Measurements from ENCODE around the gene KIF6. TPM values are rescaled to one million over a fixed set of nuclear protein-coding genes. Genes with fewer than 3 reads are reported as not detected.

Gene KIF6
- total and polyA plus RNA-seq, 5 donors: 0.25 to 1.4 (median 0.43) TPM

DNA sequence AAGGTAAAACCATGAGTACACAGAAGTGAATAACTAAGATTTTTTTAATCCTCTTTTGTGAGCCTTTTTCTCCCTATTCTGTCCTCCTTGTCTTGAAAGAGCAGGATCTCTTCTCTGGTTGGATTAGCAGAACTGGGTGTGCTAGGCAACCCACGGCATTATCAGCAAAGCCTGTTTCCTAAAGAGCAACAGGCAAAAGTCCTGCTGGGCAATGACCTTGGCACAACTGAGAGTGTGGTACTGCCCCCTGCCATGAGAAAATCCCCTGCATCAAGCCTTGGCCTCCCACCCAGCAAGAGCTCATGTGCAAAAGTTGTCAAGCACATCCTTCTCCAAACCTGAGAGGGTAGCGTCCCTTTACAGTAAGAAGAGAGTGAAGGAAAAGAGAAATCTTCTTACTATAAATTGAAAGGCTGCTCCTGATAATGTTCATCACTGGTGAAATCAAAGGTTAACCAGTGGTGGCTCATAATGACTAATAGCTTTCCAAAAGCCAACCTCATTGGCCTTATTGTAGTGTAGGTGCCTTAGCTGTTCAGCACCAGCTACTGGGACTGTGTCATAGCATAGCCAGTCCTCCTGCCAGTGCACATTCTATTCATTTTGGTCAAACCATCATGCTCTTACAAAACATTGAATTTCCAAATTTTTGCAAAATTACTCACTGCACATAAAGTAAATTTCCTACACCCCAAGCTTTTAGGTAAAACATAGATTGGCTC, 17.1 kb downstream of the KIF6 start:
- Histone ChIP-seq H3K4me3 (ENCODE audit: low read length) (no peak overlapping the region), H3K4me1 (ENCODE audit: control insufficient read depth, insufficient read depth, low read length) (no peaks in the 10 kb centered on the region), H3K27ac (ENCODE audit: low read length) (no peak overlapping the region), H3K27me3 (ENCODE audit: control insufficient read depth, insufficient read depth) (no peaks in the 10 kb centered on the region), H3K9me3 (ENCODE audit: control insufficient read depth, low read length) (no peaks in the 10 kb centered on the region)
- DNase-seq: no peak
- 80% methylated on average over 2 of the region's 2 CpGs for WGBS
- no peak for ATAC-seq
- intact Hi-C loops (cut with DNase I): no loop called here

DNA sequence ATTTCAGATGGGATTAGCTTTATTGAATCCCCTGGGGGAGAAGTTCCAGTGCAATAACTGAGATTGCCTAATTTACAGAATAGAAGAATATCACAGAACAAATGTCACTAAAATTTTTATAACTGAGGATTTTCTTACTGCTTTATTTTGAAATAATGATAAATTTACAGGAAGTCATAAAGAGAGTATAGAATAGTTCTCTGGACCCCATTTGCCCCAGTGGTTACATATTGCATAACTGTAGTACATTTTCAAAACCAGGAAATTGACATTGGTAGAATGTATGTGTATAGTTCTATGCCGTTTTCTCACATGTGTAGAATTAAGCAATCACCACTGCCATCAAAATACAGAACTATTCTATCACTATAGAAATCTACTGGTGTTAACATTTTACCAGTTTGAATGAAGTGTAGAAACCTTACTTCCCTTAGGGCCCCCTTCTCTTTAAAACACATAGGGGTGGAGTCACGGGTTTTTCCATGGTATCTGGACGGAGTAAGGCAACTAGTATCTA, 18.3 kb downstream of the KIF6 start:
- 60% methylated on average over 3 of the region's 3 CpGs for WGBS

GRCh38 chr6:39702265-39702664, 22.9 kb downstream of the KIF6 start:
- H3K4me1 ChIP-seq (ENCODE audit: control insufficient read depth, insufficient read depth, low read length): no peaks in the 10 kb centered on the region
- ATAC-seq (no peak), DNase-seq (no peak)
- no peak overlapping the region for H3K27ac ChIP-seq (ENCODE audit: low read length)
- no peak overlapping the region for H3K4me3 ChIP-seq (ENCODE audit: low read length)
- no peaks in the 10 kb centered on the region for H3K9me3 ChIP-seq (ENCODE audit: control insufficient read depth, low read length)
- intact Hi-C loops (cut with DNase I): no loop called here
- no peaks in the 10 kb centered on the region for H3K27me3 ChIP-seq (ENCODE audit: control insufficient read depth, insufficient read depth)
- 59% methylated on average over 4 of the region's 4 CpGs for WGBS

More for the DNA sequence above, 18.3 kb downstream of the KIF6 start:
- no peak overlapping the region for H3K4me3 ChIP-seq (ENCODE audit: low read length)
- no peaks in the 10 kb centered on the region for H3K9me3 ChIP-seq (ENCODE audit: control insufficient read depth, low read length)
- no peak overlapping the region for H3K27ac ChIP-seq (ENCODE audit: low read length)
- DNase-seq (no peak), ATAC-seq (no peak)
- intact Hi-C loops (cut with DNase I): no loop called here
- H3K27me3 ChIP-seq (ENCODE audit: control insufficient read depth, insufficient read depth): no peaks in the 10 kb centered on the region
- H3K4me1 ChIP-seq (ENCODE audit: control insufficient read depth, insufficient read depth, low read length): no peaks in the 10 kb centered on the region

DNA sequence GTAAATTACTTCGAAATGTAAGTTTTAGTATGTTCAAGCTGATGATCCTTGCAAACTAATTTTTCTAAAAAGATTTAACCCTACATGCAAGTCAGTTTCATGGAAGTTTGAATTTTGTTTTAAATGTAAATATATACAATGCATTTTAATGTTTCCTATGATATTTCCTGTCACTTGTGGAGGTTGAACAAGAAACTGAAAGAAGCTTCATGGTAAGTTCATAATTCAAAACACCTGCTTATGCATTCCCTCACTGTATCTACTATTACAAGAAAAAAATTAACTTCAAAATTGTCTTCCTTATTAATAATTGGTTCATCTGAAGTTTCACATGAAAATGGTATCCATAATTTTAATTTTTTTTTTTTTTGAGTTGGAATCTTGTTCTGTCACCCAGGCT, 24.8 kb downstream of the KIF6 start:
- no peaks in the 10 kb centered on the region for H3K4me1 ChIP-seq (ENCODE audit: control insufficient read depth, insufficient read depth, low read length)
- 41% methylated on average over 1 of the region's 1 CpG for WGBS
- intact Hi-C loops (cut with DNase I): no loop called here

GRCh38 chr6:39698789-39699188, 26.4 kb downstream of the KIF6 start:
- no peak overlapping the region for H3K4me3 ChIP-seq (ENCODE audit: low read length)
- no peaks in the 10 kb centered on the region for H3K4me1 ChIP-seq (ENCODE audit: control insufficient read depth, insufficient read depth, low read length)
- H3K9me3 ChIP-seq (ENCODE audit: control insufficient read depth, low read length): no peaks in the 10 kb centered on the region
- no peak overlapping the region for H3K27ac ChIP-seq (ENCODE audit: low read length)
- 98% methylated on average over 1 of the region's 1 CpG for WGBS
- intact Hi-C loops (cut with DNase I): no loop called here
- H3K27me3 ChIP-seq (ENCODE audit: control insufficient read depth, insufficient read depth): no peaks in the 10 kb centered on the region
- DNase-seq (no peak), ATAC-seq (no peak)

More for the DNA sequence above, 24.8 kb downstream of the KIF6 start:
- no peak overlapping the region for H3K4me3 ChIP-seq (ENCODE audit: low read length)
- ATAC-seq: no peak
- H3K9me3 ChIP-seq (ENCODE audit: control insufficient read depth, low read length): no peaks in the 10 kb centered on the region
- no peak for DNase-seq
- H3K27me3 ChIP-seq (ENCODE audit: control insufficient read depth, insufficient read depth): no peaks in the 10 kb centered on the region
- H3K27ac ChIP-seq (ENCODE audit: low read length): no peak overlapping the region

DNA sequence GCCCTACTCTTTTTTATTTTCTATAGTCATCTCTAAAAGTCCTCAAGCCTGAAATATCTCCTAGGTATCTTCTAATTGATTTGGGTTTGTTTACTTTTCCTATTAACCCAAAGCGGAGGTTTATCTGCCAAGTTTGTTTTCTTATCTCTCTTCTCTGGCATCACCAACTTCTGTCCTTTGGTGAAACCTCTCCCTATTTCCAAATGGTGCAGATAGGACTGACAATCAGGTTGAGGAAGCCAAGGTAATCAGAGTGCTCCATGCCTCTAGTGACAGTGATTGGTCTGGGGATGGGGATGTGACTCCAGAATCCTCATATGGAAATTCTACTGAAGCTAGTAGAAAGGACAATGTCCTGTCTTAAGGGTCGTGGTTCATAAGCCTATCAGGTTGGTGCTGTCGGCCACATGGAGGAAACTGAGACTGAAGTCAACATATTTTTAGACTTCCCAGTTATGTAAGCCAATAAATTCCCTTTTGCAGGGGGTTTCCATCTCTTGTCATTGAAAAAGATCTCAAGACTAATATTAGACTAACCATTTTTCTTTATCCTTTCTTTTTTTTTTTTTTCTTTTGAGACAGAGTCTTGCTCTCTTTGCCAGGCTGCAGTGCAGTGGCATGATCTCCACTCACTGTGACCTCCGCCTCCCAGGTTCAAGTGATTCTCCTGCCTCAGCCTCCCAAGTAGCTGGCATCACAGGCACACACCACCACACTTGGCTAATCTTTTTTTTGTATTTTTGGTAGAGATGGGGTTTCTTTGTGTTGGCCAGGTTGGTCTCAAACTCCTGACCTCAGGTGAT, 28.0 kb downstream of the KIF6 start:
- ATAC-seq: no peak
- WGBS: 72% methylated on average over 4 of the region's 4 CpGs
- H3K4me1 ChIP-seq (ENCODE audit: control insufficient read depth, insufficient read depth, low read length): no peaks in the 10 kb centered on the region
- H3K27me3 ChIP-seq (ENCODE audit: control insufficient read depth, insufficient read depth): no peaks in the 10 kb centered on the region
- DNase-seq: no peak
- no peak overlapping the region for H3K4me3 ChIP-seq (ENCODE audit: low read length)
- intact Hi-C loops (cut with DNase I): no loop called here
- H3K9me3 ChIP-seq (ENCODE audit: control insufficient read depth, low read length): no peaks in the 10 kb centered on the region
- H3K27ac ChIP-seq (ENCODE audit: low read length): no peak overlapping the region

GRCh38 chr6:39695447-39695846, 29.8 kb downstream of the KIF6 start:
- no peak for ATAC-seq
- no peak overlapping the region for H3K27ac ChIP-seq (ENCODE audit: low read length)

DNA sequence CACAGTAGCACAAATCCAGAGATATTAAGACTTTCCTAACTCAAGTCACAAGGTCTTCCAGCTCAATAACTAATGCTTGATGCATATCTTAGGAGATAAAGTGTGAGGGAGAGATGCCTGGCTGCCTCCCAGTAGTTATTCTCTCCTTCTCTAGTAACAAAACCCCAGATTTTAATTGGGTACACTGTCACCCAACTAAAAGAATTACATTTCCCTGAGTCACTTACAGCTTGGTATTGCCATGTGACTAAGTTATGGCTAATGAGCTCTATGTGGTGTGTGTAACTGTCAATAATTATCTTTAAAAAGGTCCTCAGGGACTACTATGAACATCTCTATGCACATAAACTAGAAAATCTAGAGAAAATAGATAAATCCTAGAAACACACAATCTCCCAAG, 32.0 kb downstream of the KIF6 start:
- ATAC-seq: no peak

More at GRCh38 chr6:39695447-39695846, 29.8 kb downstream of the KIF6 start:
- Histone ChIP-seq H3K4me1 (ENCODE audit: control insufficient read depth, insufficient read depth, low read length) (no peaks in the 10 kb centered on the region), H3K27me3 (ENCODE audit: control insufficient read depth, insufficient read depth) (no peaks in the 10 kb centered on the region), H3K4me3 (ENCODE audit: low read length) (no peak overlapping the region), H3K9me3 (ENCODE audit: control insufficient read depth, low read length) (no peaks in the 10 kb centered on the region)
- no peak for DNase-seq
- intact Hi-C loops (cut with DNase I): no loop called here

GRCh38 chr6:39688494-39688893, 36.7 kb downstream of the KIF6 start:
- WGBS: 67% methylated on average over 2 of the region's 2 CpGs
- no peaks in the 10 kb centered on the region for H3K4me1 ChIP-seq (ENCODE audit: control insufficient read depth, insufficient read depth, low read length)
- H3K9me3 ChIP-seq (ENCODE audit: control insufficient read depth, low read length): no peaks in the 10 kb centered on the region
- no peak overlapping the region for H3K4me3 ChIP-seq (ENCODE audit: low read length)
- no peak overlapping the region for H3K27ac ChIP-seq (ENCODE audit: low read length)
- DNase-seq: no peak
- H3K27me3 ChIP-seq (ENCODE audit: control insufficient read depth, insufficient read depth): no peaks in the 10 kb centered on the region
- intact Hi-C loops (cut with DNase I): no loop called here
- ATAC-seq: no peak

More for the DNA sequence above, 32.0 kb downstream of the KIF6 start:
- intact Hi-C loops (cut with DNase I): no loop called here
- no peak overlapping the region for H3K27ac ChIP-seq (ENCODE audit: low read length)
- no peak overlapping the region for H3K4me3 ChIP-seq (ENCODE audit: low read length)
- H3K27me3 ChIP-seq (ENCODE audit: control insufficient read depth, insufficient read depth): no peaks in the 10 kb centered on the region
- no peak for DNase-seq
- H3K4me1 ChIP-seq (ENCODE audit: control insufficient read depth, insufficient read depth, low read length): no peaks in the 10 kb centered on the region
- no peaks in the 10 kb centered on the region for H3K9me3 ChIP-seq (ENCODE audit: control insufficient read depth, low read length)

GRCh38 chr6:39686976-39687375, 38.2 kb downstream of the KIF6 start:
- Histone ChIP-seq H3K4me1 (ENCODE audit: control insufficient read depth, insufficient read depth, low read length) (no peaks in the 10 kb centered on the region), H3K27me3 (ENCODE audit: control insufficient read depth, insufficient read depth) (no peaks in the 10 kb centered on the region), H3K9me3 (ENCODE audit: control insufficient read depth, low read length) (no peaks in the 10 kb centered on the region), H3K27ac (ENCODE audit: low read length) (no peak overlapping the region), H3K4me3 (ENCODE audit: low read length) (no peak overlapping the region)
- no peak for ATAC-seq
- WGBS: 64% methylated on average over 6 of the region's 6 CpGs
- no peak for DNase-seq
- intact Hi-C loops (cut with DNase I): no loop called here

DNA sequence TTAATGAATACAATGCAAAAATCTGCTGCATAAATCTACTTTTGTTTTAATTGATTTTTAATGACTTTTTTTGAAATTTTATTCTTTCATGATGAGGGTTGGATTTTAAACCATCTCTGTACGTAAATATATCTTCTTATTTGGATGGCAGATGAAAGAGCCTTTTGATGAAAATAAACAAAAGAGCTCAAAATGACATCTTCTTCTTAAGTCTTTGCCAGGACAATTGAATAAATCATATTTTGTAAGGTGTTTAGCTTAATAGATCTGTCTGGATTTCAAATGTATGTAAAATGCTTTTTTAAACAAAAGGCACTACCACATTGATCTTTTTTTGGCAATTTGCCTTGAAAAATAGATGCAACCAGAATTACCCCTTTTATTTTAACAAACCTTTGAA, 39.3 kb downstream of the KIF6 start:
- 88% methylated on average over 1 of the region's 1 CpG for WGBS
- DNase-seq: no peak
- Histone ChIP-seq H3K27ac (ENCODE audit: low read length) (no peak overlapping the region), H3K27me3 (ENCODE audit: control insufficient read depth, insufficient read depth) (no peaks in the 10 kb centered on the region), H3K4me3 (ENCODE audit: low read length) (no peak overlapping the region), H3K4me1 (ENCODE audit: control insufficient read depth, insufficient read depth, low read length) (no peaks in the 10 kb centered on the region), H3K9me3 (ENCODE audit: control insufficient read depth, low read length) (no peaks in the 10 kb centered on the region)
- intact Hi-C loops (cut with DNase I): no loop called here
- no peak for ATAC-seq

Measured in right cardiac atrium (tissue), 5 donors.